Stimulated activated CD4-positive, alpha-beta T cell treated with anti-CD3 and anti-CD28 coated beads, Interleukin-4, amount 100 ng/mL, for 48 hours (primary cell): Measurements from ENCODE around the gene PPWD1.
A peak's percentile ranks its signal among the peaks of the same experiment; 100 is the strongest.
"Not testable (repeated sequence)": the region's sequence is repeated elsewhere in the genome, so short reads cannot be mapped to it uniquely, and the experiment has no call there.

Experiments used
- DNase-seq, 2 donors: peaks; one replicate each; pipeline ENCODE4 v3.0.0-alpha.2; 2020; ENCODE audit warnings: low read depth in 2 of 2

PPWD1 gene

GRCh38 chr5:65562731-65563701 lies at the start of gene PPWD1, which contains the start of gene CENPK:
TSS of gene PPWD1 (plus strand) at chr5:65563296. CDS start at chr5:65563311, 15 bp downstream.
TSS of gene CENPK (minus strand) at chr5:65563168. CDS start at chr5:65554907, 8,261 bp downstream.
- peak; percentile 91 to 92 for DNase-seq

GRCh38 chr5:65525726-65526125 lies 37.4 kb upstream of the PPWD1 start:
- DNase-seq, result no peak

GRCh38 chr5:65530904-65531303 lies 32.2 kb upstream of the PPWD1 start:
- no peak for DNase-seq

GRCh38 chr5:65535529-65535987 lies 27.5 kb upstream of the PPWD1 start:
- DNase-seq, result no peak

- no peak for DNase-seq
Observed at GRCh38 chr5:65539827-65540226, 23.3 kb upstream of the PPWD1 start.

- no peak for DNase-seq
Observed at GRCh38 chr5:65544473-65544872, 18.6 kb upstream of the PPWD1 start.

- DNase-seq, result no peak
Observed at GRCh38 chr5:65546141-65546540, 17.0 kb upstream of the PPWD1 start.

- no peak for DNase-seq
Observed at GRCh38 chr5:65548281-65548680, 14.8 kb upstream of the PPWD1 start.

- no peak for DNase-seq
Observed at GRCh38 chr5:65553941-65554340, 9.2 kb upstream of the PPWD1 start.

GRCh38 chr5:65555287-65555686 lies 7.8 kb upstream of the PPWD1 start:
- DNase-seq, result no peak

GRCh38 chr5:65556181-65556580 lies 6.9 kb upstream of the PPWD1 start:
- no peak for DNase-seq

- DNase-seq, result no peak
Observed at GRCh38 chr5:65556718-65557117, 6.4 kb upstream of the PPWD1 start.

- DNase-seq, result no peak
Observed at GRCh38 chr5:65563777-65564176, 681 bp downstream of the PPWD1 start.

GRCh38 chr5:65566505-65566904 lies 3.4 kb downstream of the PPWD1 start:
- no peak for DNase-seq

- DNase-seq, result no peak
Observed at GRCh38 chr5:65570598-65571226, 7.6 kb downstream of the PPWD1 start.

- DNase-seq, result no peak
Observed at GRCh38 chr5:65577141-65577540, 14.0 kb downstream of the PPWD1 start.

- no peak for DNase-seq
Observed at GRCh38 chr5:65588694-65589093, 25.6 kb downstream of the PPWD1 start.

- DNase-seq, result not testable (repeated sequence)
Observed at GRCh38 chr5:65601761-65602160, 38.7 kb downstream of the PPWD1 start.

GRCh38 chr5:65611524-65611923 lies 48.4 kb downstream of the PPWD1 start:
- no peak for DNase-seq

GRCh38 chr5:65612298-65612907 lies 49.3 kb downstream of the PPWD1 start:
- DNase-seq, result no peak

GRCh38 chr5:65620021-65620420 lies 56.9 kb downstream of the PPWD1 start:
- DNase-seq, result no peak

- DNase-seq, result not testable (repeated sequence)
Observed at GRCh38 chr5:65621961-65622360, 58.9 kb downstream of the PPWD1 start.
